RWPE2 (cell line): ENCODE data around the gene XRRA1.
"Not testable (repeated sequence)": the region's sequence is repeated elsewhere in the genome, so short reads cannot be mapped to it uniquely, and the experiment has no call there.

Source experiments
- ATAC-seq: fragments of 200-7000 bp; cut with Tn5 transposase; 3 replicates; pipeline ENCODE4 v1.9.1; 2021; ENCODE audit warnings: low read depth
- DNase-seq: peaks from one replicate; pipeline ENCODE4 v3.0.0-alpha.2; 2020; ENCODE audit warnings: low spot score
- H3K27ac ChIP-seq: fragments of 450-650 bp; 2 replicates; pipeline ENCODE4 v1.5.1; 2017; ENCODE audit warnings: mild to moderate bottlenecking; ENCODE audit not compliant: poor library complexity, severe bottlenecking
- H3K27me3 ChIP-seq: fragments of 250-450 bp; sonication (Bioruptor Pico); 2 replicates; pipeline ENCODE4 v1.5.1; 2021; ENCODE audit warnings: mild to moderate bottlenecking, moderate library complexity; ENCODE audit not compliant: insufficient read depth, poor library complexity, severe bottlenecking
- H3K36me3 ChIP-seq: fragments of 250-450 bp; sonication (Bioruptor Pico); 2 replicates; pipeline ENCODE4 v1.5.1; 2020; ENCODE audit warnings: low read depth, mild to moderate bottlenecking, moderate library complexity
- H3K4me1 ChIP-seq: fragments of 250-450 bp; sonication (Bioruptor Pico); 2 replicates; pipeline ENCODE4 v1.5.1; 2021; ENCODE audit warnings: mild to moderate bottlenecking, moderate library complexity; ENCODE audit not compliant: insufficient read depth, poor library complexity, severe bottlenecking
- H3K4me3 ChIP-seq: fragments of 250-450 bp; sonication (Bioruptor Pico); 2 replicates; pipeline ENCODE4 v1.5.1; 2021; ENCODE audit warnings: mild to moderate bottlenecking, moderate library complexity; ENCODE audit not compliant: severe bottlenecking
- H3K9me3 ChIP-seq: fragments of 250-450 bp; sonication (Bioruptor Pico); 2 replicates; pipeline ENCODE4 v1.5.1; 2021; ENCODE audit warnings: mild to moderate bottlenecking, moderate library complexity; ENCODE audit not compliant: severe bottlenecking
- TF ChIP-seq, protein P1 (sequence below): fragments of 450-650 bp; IDR thresholded peaks from one replicate; pipeline ENCODE4 v1.5.1; 2017; ENCODE audit warnings: mild to moderate bottlenecking, moderate library complexity; ENCODE audit not compliant: poor library complexity, severe bottlenecking

Gene XRRA1

DNA sequence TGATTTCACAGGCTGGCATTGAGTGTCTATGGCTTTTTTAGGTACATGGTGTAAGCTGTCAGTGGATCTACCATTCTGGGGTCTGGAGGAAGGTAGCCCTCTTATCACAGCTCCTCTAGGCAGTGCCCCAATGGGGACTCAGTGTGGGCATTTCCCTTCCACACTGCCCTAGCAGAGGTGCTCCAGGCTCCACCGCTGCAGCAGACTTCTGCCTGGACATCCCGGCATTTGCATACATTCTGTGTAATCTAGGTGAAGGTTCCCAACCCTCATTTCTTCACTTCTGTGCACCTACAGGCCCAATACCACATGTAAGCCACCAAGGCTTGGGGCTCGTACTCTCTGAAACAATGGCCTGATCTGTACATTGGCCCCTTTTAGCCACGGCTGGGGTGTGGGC, 122.0 kb downstream of the XRRA1 start:
- no peak overlapping the region for H3K27ac ChIP-seq

DNA sequence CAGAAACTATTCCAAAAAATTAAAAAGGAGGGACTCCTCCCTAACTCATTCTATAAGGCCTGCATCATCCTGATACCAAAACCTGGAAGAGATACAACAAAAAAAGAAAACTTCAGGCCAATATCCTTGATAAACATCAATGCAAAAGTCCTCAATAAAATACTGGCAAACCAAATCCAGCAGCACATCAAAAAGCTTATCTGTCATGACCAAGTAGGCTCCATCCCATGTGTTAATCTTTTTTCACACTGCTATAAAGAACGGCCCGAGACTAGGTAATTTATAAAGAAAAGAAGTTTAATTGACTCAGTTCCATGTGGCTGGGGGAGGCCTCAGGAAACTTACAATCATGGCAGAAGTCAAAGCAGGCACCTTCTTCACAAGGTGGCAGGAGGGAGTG, 123.3 kb downstream of the XRRA1 start:
- not testable (repeated sequence) for H3K27me3 ChIP-seq, DNase-seq, H3K4me1 ChIP-seq, H3K9me3 ChIP-seq, ATAC-seq, H3K27ac ChIP-seq, H3K4me3 ChIP-seq
- H3K36me3 ChIP-seq = peaks cover 42% of the 10 kb centered on the region

More for the DNA sequence above, 122.0 kb downstream of the XRRA1 start:
- DNase-seq (no peak), ATAC-seq (no peak)
- H3K36me3 ChIP-seq = peaks cover 39% of the 10 kb centered on the region
- TF ChIP-seq, protein P1, sequence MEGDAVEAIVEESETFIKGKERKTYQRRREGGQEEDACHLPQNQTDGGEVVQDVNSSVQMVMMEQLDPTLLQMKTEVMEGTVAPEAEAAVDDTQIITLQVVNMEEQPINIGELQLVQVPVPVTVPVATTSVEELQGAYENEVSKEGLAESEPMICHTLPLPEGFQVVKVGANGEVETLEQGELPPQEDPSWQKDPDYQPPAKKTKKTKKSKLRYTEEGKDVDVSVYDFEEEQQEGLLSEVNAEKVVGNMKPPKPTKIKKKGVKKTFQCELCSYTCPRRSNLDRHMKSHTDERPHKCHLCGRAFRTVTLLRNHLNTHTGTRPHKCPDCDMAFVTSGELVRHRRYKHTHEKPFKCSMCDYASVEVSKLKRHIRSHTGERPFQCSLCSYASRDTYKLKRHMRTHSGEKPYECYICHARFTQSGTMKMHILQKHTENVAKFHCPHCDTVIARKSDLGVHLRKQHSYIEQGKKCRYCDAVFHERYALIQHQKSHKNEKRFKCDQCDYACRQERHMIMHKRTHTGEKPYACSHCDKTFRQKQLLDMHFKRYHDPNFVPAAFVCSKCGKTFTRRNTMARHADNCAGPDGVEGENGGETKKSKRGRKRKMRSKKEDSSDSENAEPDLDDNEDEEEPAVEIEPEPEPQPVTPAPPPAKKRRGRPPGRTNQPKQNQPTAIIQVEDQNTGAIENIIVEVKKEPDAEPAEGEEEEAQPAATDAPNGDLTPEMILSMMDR = no peak
- H3K4me3 ChIP-seq = no peak overlapping the region
- H3K4me1 ChIP-seq = no peaks in the 10 kb centered on the region
- no peaks in the 10 kb centered on the region for H3K27me3 ChIP-seq
- peaks cover 7% of the 10 kb centered on the region for H3K9me3 ChIP-seq

DNA sequence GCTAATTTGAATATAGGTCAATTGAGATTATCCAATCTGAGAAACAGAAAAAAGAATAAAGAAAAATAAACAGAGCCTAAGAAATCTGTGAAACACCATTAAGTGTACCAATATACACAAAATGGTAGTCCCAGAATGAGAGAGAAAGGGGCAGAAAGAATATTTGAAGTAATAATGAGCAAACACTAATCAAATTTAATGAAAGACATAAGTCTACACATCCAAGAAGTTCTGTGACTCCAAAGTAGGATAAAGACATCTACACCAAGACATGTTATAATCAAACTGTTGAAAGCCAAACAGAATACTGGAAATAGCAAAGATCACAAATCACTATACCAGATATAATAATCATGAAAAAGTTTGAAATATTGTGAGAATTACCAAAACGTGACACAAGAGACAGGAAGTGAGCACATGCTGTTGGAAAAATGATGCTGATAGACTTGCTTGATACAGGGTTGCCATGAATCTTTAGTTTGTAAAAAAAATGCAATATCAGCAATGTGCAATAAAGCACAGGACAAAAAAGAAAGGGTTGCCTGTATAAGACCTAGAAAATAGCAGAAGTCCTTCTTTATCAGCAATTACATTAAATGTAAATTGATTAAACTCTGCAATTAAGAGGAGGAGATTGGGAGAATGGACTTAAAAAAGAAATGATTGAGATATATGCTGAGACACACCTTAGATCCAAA, 124.5 kb downstream of the XRRA1 start:
- H3K9me3 ChIP-seq = peaks cover 7% of the 10 kb centered on the region
- ATAC-seq (no peak), DNase-seq (no peak)
- H3K4me1 ChIP-seq = no peaks in the 10 kb centered on the region
- TF ChIP-seq, protein P1 = no peak
- no peak overlapping the region for H3K27ac ChIP-seq
- no peaks in the 10 kb centered on the region for H3K27me3 ChIP-seq
- no peak overlapping the region for H3K4me3 ChIP-seq
- H3K36me3 ChIP-seq = peaks cover 48% of the 10 kb centered on the region

DNA sequence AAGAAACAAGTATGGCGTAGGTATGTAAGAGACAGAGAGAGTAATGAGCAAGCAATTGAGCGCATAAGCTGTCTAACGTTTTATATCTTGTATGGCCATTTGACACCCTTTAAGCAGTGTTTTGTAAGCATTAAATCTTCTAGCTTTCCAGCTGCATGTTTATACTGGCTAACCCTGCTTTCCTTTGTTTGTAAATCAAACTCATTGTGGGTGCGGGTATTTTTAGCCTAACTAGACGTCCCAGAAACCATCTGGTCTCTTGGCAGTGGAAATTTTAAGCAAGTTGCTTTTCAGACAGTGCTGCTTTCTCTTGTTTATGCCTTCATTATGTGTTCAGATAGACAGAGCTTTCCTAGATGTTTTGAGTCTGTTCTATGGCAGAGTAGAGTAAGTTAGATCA, 126.7 kb downstream of the XRRA1 start:
- ATAC-seq (no peak), DNase-seq (no peak)
- no peak overlapping the region for H3K27ac ChIP-seq
- H3K36me3 ChIP-seq = peaks cover 53% of the 10 kb centered on the region
- H3K4me1 ChIP-seq = no peaks in the 10 kb centered on the region
- no peaks in the 10 kb centered on the region for H3K27me3 ChIP-seq
- peaks cover 7% of the 10 kb centered on the region for H3K9me3 ChIP-seq
- TF ChIP-seq, protein P1 = no peak
- no peak overlapping the region for H3K4me3 ChIP-seq

DNA sequence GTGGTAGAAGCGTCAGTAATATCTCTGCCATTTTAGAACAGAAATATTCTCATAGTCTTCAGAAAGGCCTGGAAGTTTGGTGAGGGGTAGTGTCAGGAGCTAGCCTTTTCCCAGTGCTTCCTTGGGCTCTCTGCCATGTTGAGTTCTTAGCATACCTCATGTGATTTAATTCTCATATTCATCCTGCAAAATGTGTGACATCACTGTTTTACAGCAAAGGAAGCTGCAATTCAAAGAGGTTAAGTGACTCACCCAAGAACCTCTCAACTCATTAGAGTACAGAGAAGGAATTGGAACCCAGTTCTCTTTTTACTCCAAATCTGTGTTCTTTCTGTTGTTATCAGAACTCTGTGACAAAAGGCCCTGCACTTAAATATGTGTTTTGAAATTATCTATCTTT, 128.1 kb downstream of the XRRA1 start:
- Histone ChIP-seq H3K9me3 (peaks cover 7% of the 10 kb centered on the region), H3K27ac (no peak overlapping the region), H3K4me3 (no peak overlapping the region), H3K36me3 (peaks cover 49% of the 10 kb centered on the region), H3K4me1 (no peaks in the 10 kb centered on the region), H3K27me3 (no peaks in the 10 kb centered on the region)
- DNase-seq (no peak), ATAC-seq (peak; percentile 77)
- TF ChIP-seq, protein P1 = no peak
